IMR-90 (cell line): ENCODE measurements around the gene MAGI2. TPM values are rescaled to one million over a fixed set of nuclear protein-coding genes. Genes with fewer than 3 reads are reported as not detected.

Source experiments
- ATAC-seq: fragments of 200-7000 bp; cut with Tn5 transposase; 2 replicates; pipeline ENCODE4 v1.9.1; 2020; ENCODE audit warnings: low read depth, mild to moderate bottlenecking, moderate library complexity
- BruUV-seq: library from RNA; stranded (reverse); fragments of 400-500 nt; replicated peaks from 2 replicates; lab custom pipeline; 2021; lab: Mats Ljungman, UMichigan
- CTCF ChIA-PET: fragments of 300-600 bp; formaldehyde crosslinking; extraction: SDS; loops from one replicate; lab custom pipeline; 2021; ENCODE audit warnings: antibody characterized with exemption; lab: Yijun Ruan, JAX
- POLR2A ChIA-PET: fragments of 300-600 bp; sonication (Branson Sonifier 250); formaldehyde crosslinking; loops from one replicate; lab custom pipeline; 2022; ENCODE audit warnings: antibody characterized with exemption; ENCODE audit not compliant: unreplicated experiment; lab: Charles Lee
- DNase-seq: peaks from one replicate; pipeline ENCODE4 v3.0.0; 2013
- H2AFZ ChIP-seq: replicated peaks from 2 replicates; pipeline ENCODE3; 2013; ENCODE audit warnings: low read length, mild to moderate bottlenecking; ENCODE audit not compliant: poor library complexity
- H2AK5ac ChIP-seq: 2 replicates; pipeline ENCODE4 v1.6.1; 2013; ENCODE audit warnings: low read depth, low read length, inconsistent platforms
- H2AK9ac ChIP-seq: replicated peaks from 2 replicates; pipeline ENCODE3; 2013; ENCODE audit warnings: mild to moderate bottlenecking, low read depth, low read length, moderate library complexity; ENCODE audit not compliant: poor library complexity
- H2BK120ac ChIP-seq: 2 replicates; pipeline ENCODE4 v1.6.1; 2013; ENCODE audit warnings: low read depth, low read length, inconsistent platforms
- H2BK15ac ChIP-seq: 3 replicates; pipeline ENCODE4 v1.6.1; 2013; ENCODE audit warnings: low read depth, low read length, inconsistent platforms
- H2BK20ac ChIP-seq: 2 replicates; pipeline ENCODE4 v1.6.1; 2013; ENCODE audit warnings: low read depth, mild to moderate bottlenecking, inconsistent platforms, low read length, moderate library complexity
- H2BK5ac ChIP-seq: 2 replicates; pipeline ENCODE4 v1.6.1; 2013; ENCODE audit warnings: mild to moderate bottlenecking, low read depth, low read length, inconsistent platforms; ENCODE audit not compliant: poor library complexity, severe bottlenecking
- H3K14ac ChIP-seq: replicated peaks from 2 replicates; pipeline ENCODE4 v1.6.1; 2013; ENCODE audit warnings: low read depth, low read length, inconsistent platforms
- H3K18ac ChIP-seq: 2 replicates; pipeline ENCODE4 v1.6.1; 2013; ENCODE audit warnings: low read depth, low read length, control low read depth
- H3K23ac ChIP-seq: 2 replicates; pipeline ENCODE4 v1.6.1; 2013; ENCODE audit warnings: low read depth, low read length, inconsistent platforms
- H3K27ac ChIP-seq: 2 replicates; pipeline ENCODE4 v1.5.1; 2013; ENCODE audit warnings: mild to moderate bottlenecking, control low read depth, low read length; ENCODE audit not compliant: insufficient read depth
- H3K27me3 ChIP-seq: 2 replicates; pipeline ENCODE4 v1.6.1; 2013; ENCODE audit warnings: low read length; ENCODE audit not compliant: control insufficient read depth, insufficient read depth
- H3K36me3 ChIP-seq: 2 replicates; pipeline ENCODE4 v1.6.1; 2013; ENCODE audit warnings: low read length, mixed read lengths; ENCODE audit not compliant: control insufficient read depth, insufficient read depth
- H3K4ac ChIP-seq: 2 replicates; pipeline ENCODE4 v1.6.1; 2013; ENCODE audit warnings: low read depth, low read length, inconsistent platforms
- H3K4me1 ChIP-seq: 2 replicates; pipeline ENCODE4 v1.6.1; 2013; ENCODE audit warnings: low read length, mixed read lengths; ENCODE audit not compliant: control insufficient read depth, insufficient read depth
- H3K4me2 ChIP-seq: 2 replicates; pipeline ENCODE4 v1.6.1; 2013; ENCODE audit warnings: low read depth, mild to moderate bottlenecking, control low read depth, low read length, moderate library complexity
- H3K4me3 ChIP-seq: 2 replicates; pipeline ENCODE4 v1.5.1; 2013; ENCODE audit warnings: low read depth, mild to moderate bottlenecking, control low read depth, low read length, moderate library complexity; ENCODE audit not compliant: insufficient read depth
- H3K56ac ChIP-seq: 2 replicates; pipeline ENCODE4 v1.6.1; 2013; ENCODE audit warnings: low read length, inconsistent platforms; ENCODE audit not compliant: insufficient read depth; ENCODE audit errors: extremely low read depth
- H3K79me1 ChIP-seq, 2 experiments: 2 replicates each; pipeline ENCODE4 v1.6.1; 2013; ENCODE audit warnings: low read length in 2 of 2, inconsistent platforms in 1 of 2, low read depth in 1 of 2
- H3K9ac ChIP-seq: 2 replicates; pipeline ENCODE4 v1.6.1; 2013; ENCODE audit warnings: low read depth, low read length, control low read depth
- H3K9me1 ChIP-seq: 2 replicates; pipeline ENCODE4 v1.6.1; 2013; ENCODE audit warnings: low read length, inconsistent platforms; ENCODE audit not compliant: insufficient read depth
- H3K9me3 ChIP-seq: 2 replicates; pipeline ENCODE4 v1.6.1; 2013; ENCODE audit warnings: low read length; ENCODE audit not compliant: control insufficient read depth, insufficient read depth
- H4K20me1 ChIP-seq: 2 replicates; pipeline ENCODE4 v1.6.1; 2013; ENCODE audit warnings: low read length, inconsistent platforms; ENCODE audit not compliant: insufficient read depth
- H4K5ac ChIP-seq: 2 replicates; pipeline ENCODE4 v1.6.1; 2013; ENCODE audit warnings: mild to moderate bottlenecking, low read depth, low read length, control low read depth
- H4K8ac ChIP-seq, 2 experiments: 2 replicates each; pipeline ENCODE4 v1.6.1; 2013; ENCODE audit warnings: low read depth in 2 of 2, low read length in 2 of 2, control low read depth in 1 of 2, inconsistent platforms in 1 of 2
- H4K91ac ChIP-seq: 2 replicates; pipeline ENCODE4 v1.6.1; 2013; ENCODE audit warnings: low read depth, low read length, inconsistent platforms; ENCODE audit not compliant: insufficient read depth
- BHLHE40 ChIP-seq: fragments of 150-350 bp; IDR thresholded peaks from 2 replicates; pipeline ENCODE4 v1.6.1; 2016; ENCODE audit warnings: mild to moderate bottlenecking, low read depth, low read length
- CHD1 ChIP-seq: IDR thresholded peaks from 2 replicates; pipeline ENCODE4 v1.6.1; 2012; ENCODE audit warnings: low read depth, low read length, improper control_type of control experiment
- NFE2L2 ChIP-seq: fragments of 150-350 bp; IDR thresholded peaks from 2 replicates; pipeline ENCODE4 v1.6.1; 2016; ENCODE audit warnings: low read depth, mild to moderate bottlenecking, low read length
- POLR2A ChIP-seq: IDR thresholded peaks from 2 replicates; pipeline ENCODE4 v1.6.1; 2012; ENCODE audit warnings: mild to moderate bottlenecking, low read depth, low read length
- dilution Hi-C: fragments of 300-500 bp; cut with HindIII; formaldehyde crosslinking; loops from one replicate; pipeline ENCODE4 v1.14.3; 2018; ENCODE audit warnings: low sequenced_read_pairs; ENCODE audit not compliant: unreplicated experiment
- in situ Hi-C: fragments of 300-500 bp; cut with MboI; formaldehyde crosslinking; loops from 3 replicates; pipeline ENCODE4 v1.14.3; 2019; ENCODE audit warnings: low sequenced_read_pairs, inconsistent platforms, mixed read lengths
- intact Hi-C: fragments of 100-400 bp; cut with micrococcal nuclease; formaldehyde crosslinking; loops from 2 replicates; pipeline ENCODE4 v1.10.0; 2022
- polyA plus RNA-seq, 3 experiments: library from polyadenylated mRNA; depleted of rRNA; stranded (reverse); fragments of >200 nt; gene quantifications; 2 replicates each; pipeline ENCODE4 v1.2.3, GENCODE V29; 2012; ENCODE audit warnings: low replicate concordance in 1 of 3
- total RNA-seq: library from RNA; depleted of rRNA; stranded (reverse); fragments of >200 nt; gene quantifications from 2 replicates; pipeline ENCODE4 v1.2.3, GENCODE V29; 2012

MAGI2 gene
- total and polyA plus RNA-seq, 2 of the 4 experiments (the other 2 are of a cell fraction), result 2.5 to 17.9 TPM

GRCh38 chr7:78020874-78021249, 1432.6 kb downstream of the MAGI2 start:
- no peak overlapping the region for H3K4me2 ChIP-seq
- no peak overlapping the region for H3K4me3 ChIP-seq
- no peak overlapping the region for H3K27ac ChIP-seq
- CTCF ChIA-PET, result interaction anchor here (0.7 to 1.5 kb wide), 4 partner anchors 10 to 246 kb away, joined by 3 to 8 read pairs (median 6); no protein-coding TSS in a partner anchor
- in situ Hi-C loops (no loop called here), dilution Hi-C loops (no loop called here), intact Hi-C loops (loop anchor here (1.0 to 10.0 kb wide), 6 partner anchors 113 to 1254 kb away; no protein-coding TSS in a partner anchor)
- no peaks in the 10 kb centered on the region for H3K9me3 ChIP-seq
- H2AK5ac ChIP-seq, result no peak overlapping the region; the same call in 1 of the 2 replicates
- no peak overlapping the region for H2AK9ac ChIP-seq
- H3K18ac ChIP-seq, result no peak overlapping the region
- no peaks in the 10 kb centered on the region for H3K27me3 ChIP-seq
- H4K20me1 ChIP-seq, result no peaks in the 10 kb centered on the region
- no peaks in the 10 kb centered on the region; the same call in 1 of the 2 replicates for H3K9me1 ChIP-seq
- no peak overlapping the region for H2BK15ac ChIP-seq
- no peak overlapping the region for H3K9ac ChIP-seq
- no peak overlapping the region for H3K23ac ChIP-seq
- no peak overlapping the region for H2AFZ ChIP-seq
- no peak for DNase-seq
- H4K8ac ChIP-seq, result peak overlapping the region in 1 of 2 experiments; percentile 46; a peak in 1 of 4 replicates
- POLR2A ChIA-PET, result no interaction called here
- H3K79me1 ChIP-seq, result peaks cover 0 to 13% of the 10 kb centered on the region in 2 experiments; a peak in 2 of 4 replicates
- no peaks in the 10 kb centered on the region for H3K36me3 ChIP-seq
- H3K14ac ChIP-seq, result no peak overlapping the region
- H3K56ac ChIP-seq, result no peak overlapping the region
- H3K4me1 ChIP-seq, result peaks cover 5% of the 10 kb centered on the region
- BruUV-seq, result no TSS peak
- H2BK120ac ChIP-seq, result no peak overlapping the region
- no peak for TF ChIP-seq BHLHE40
- TF ChIP-seq NFE2L2, result no peak
- TF ChIP-seq CHD1, result no peak
- no peak for TF ChIP-seq POLR2A
- no peak overlapping the region for H4K91ac ChIP-seq
- no peak overlapping the region for H2BK20ac ChIP-seq
- H4K5ac ChIP-seq, result no peak overlapping the region
- no peak overlapping the region for H2BK5ac ChIP-seq
- no peak overlapping the region for H3K4ac ChIP-seq
- ATAC-seq, result no peak
